Fibroblast of the aortic adventitia (primary cell): ENCODE data around the gene CSTF3. TPM values are rescaled to one million over a fixed set of nuclear protein-coding genes. Genes with fewer than 3 reads are reported as not detected.

Source experiments
- DNase-seq: peaks from one replicate; pipeline ENCODE4 v3.0.0-alpha.2; 2010; ENCODE audit warnings: low read depth
- H3K4me3 ChIP-seq: 2 replicates; pipeline ENCODE4 v1.5.1; 2011; ENCODE audit warnings: low read depth, mild to moderate bottlenecking, control low read depth, low read length, moderate library complexity
- total RNA-seq: library from RNA; depleted of rRNA; stranded (reverse); fragments of >200 nt; gene quantifications from 2 replicates; pipeline ENCODE4 v1.2.3, GENCODE V29; 2012; ENCODE audit warnings: low replicate concordance
- TF ChIP-seq, protein P1 (sequence below): IDR thresholded peaks from 2 replicates; pipeline ENCODE4 v1.5.1; 2011; ENCODE audit warnings: mild to moderate bottlenecking, low read length, control low read depth, inconsistent platforms; ENCODE audit not compliant: insufficient read depth

The CSTF3 gene
- 25.8 and 35.4 TPM in 2 replicates for total RNA-seq

- peak within 1 kb of the TSS; percentile 96 for H3K4me3 ChIP-seq
- TF ChIP-seq, protein P1, sequence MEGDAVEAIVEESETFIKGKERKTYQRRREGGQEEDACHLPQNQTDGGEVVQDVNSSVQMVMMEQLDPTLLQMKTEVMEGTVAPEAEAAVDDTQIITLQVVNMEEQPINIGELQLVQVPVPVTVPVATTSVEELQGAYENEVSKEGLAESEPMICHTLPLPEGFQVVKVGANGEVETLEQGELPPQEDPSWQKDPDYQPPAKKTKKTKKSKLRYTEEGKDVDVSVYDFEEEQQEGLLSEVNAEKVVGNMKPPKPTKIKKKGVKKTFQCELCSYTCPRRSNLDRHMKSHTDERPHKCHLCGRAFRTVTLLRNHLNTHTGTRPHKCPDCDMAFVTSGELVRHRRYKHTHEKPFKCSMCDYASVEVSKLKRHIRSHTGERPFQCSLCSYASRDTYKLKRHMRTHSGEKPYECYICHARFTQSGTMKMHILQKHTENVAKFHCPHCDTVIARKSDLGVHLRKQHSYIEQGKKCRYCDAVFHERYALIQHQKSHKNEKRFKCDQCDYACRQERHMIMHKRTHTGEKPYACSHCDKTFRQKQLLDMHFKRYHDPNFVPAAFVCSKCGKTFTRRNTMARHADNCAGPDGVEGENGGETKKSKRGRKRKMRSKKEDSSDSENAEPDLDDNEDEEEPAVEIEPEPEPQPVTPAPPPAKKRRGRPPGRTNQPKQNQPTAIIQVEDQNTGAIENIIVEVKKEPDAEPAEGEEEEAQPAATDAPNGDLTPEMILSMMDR: peak; percentile 57
- DNase-seq: peak; percentile 98
Measured at GRCh38 chr11:33161120-33162005, at the start of gene CSTF3. TSS of gene CSTF3 (minus strand) at chr11:33161480. CDS start at chr11:33161325, 155 bp downstream.

- TF ChIP-seq, protein P1: no peak
- H3K4me3 ChIP-seq: no peak overlapping the region
- DNase-seq: no peak
Measured at GRCh38 chr11:33208150-33208549, 46.9 kb upstream of the CSTF3 start.

DNA sequence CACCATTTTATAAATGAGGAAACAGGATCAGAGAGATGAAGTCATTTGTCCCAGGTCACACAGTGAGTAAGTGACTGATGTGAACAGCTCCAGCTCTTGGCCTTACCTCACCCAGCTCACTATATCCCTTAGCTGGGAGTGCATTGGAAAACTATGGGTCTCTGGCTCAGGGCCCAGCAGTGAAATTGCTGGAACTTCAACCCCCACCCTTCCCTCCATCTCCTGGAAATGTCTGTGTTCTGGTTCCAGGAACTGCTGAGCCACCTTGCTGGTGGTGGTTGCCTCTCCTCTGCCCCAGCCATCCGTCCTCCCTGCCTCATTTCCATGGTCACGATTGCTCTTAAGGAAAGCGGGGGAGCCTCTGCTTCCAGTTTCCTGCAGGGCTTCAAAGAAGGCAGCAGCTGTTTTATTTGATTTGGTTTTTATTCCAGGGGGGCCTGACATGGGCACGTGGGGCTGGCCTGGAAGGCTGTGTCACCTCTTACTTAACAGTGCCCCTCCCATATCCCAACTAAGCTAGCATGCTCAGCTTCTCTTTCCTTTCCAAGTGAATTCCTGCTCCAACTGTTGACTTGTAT lies 46.2 kb upstream of the CSTF3 start:
- peak; percentile 42 for DNase-seq
- H3K4me3 ChIP-seq: no peak overlapping the region

GRCh38 chr11:33197915-33198727 lies 36.8 kb upstream of the CSTF3 start:
- TF ChIP-seq, protein P1: no peak
- peak; percentile 78 for DNase-seq
- H3K4me3 ChIP-seq: no peak overlapping the region

More for the DNA sequence above, 46.2 kb upstream of the CSTF3 start:
- TF ChIP-seq, protein P1: no peak

GRCh38 chr11:33195462-33196173 lies 34.3 kb upstream of the CSTF3 start:
- no peak overlapping the region for H3K4me3 ChIP-seq
- TF ChIP-seq, protein P1: no peak
- DNase-seq: no peak

- no peak overlapping the region for H3K4me3 ChIP-seq
- DNase-seq: no peak
- TF ChIP-seq, protein P1: no peak
Measured at GRCh38 chr11:33194455-33194854, 33.2 kb upstream of the CSTF3 start.
